Sciatic nerve (tissue), 2 donors: ENCODE measurements around the gene OPRL1. TPM values are rescaled to one million over a fixed set of nuclear protein-coding genes. Genes with fewer than 3 reads are reported as not detected.
"Not testable (repeated sequence)": the region's sequence is repeated elsewhere in the genome, so short reads cannot be mapped to it uniquely, and the experiment has no call there.

Experiments used
- ATAC-seq: fragments of 200-7000 bp; cut with Tn5 transposase; one replicate; pipeline ENCODE4 v1.9.1; 2020; ENCODE audit warnings: mild to moderate bottlenecking, moderate library complexity
- DNase-seq: peaks from one replicate; pipeline ENCODE4 v3.0.0-alpha.2; 2020; ENCODE audit warnings: low spot score
- intact Hi-C: fragments of 100-400 bp; cut with DNase I; formaldehyde crosslinking; loops from one replicate; pipeline ENCODE4 v1.14.2; 2022
- total RNA-seq: library from RNA; stranded (reverse); fragmentation: NEBNext Ultra II Directional; extraction: Animal tissue kit (Norgen Biotek cat#: 25700); gene quantifications from one replicate; pipeline ENCODE4 v1.2.1, GENCODE V29; 2021
- donor health status: DM: no; HTN: no; CAD: no.
- donor health status: DM: no; HTN: no; CAD: no.

Gene OPRL1
- total RNA-seq, 1 donor from 2014 or later: 1.0 TPM

DNA sequence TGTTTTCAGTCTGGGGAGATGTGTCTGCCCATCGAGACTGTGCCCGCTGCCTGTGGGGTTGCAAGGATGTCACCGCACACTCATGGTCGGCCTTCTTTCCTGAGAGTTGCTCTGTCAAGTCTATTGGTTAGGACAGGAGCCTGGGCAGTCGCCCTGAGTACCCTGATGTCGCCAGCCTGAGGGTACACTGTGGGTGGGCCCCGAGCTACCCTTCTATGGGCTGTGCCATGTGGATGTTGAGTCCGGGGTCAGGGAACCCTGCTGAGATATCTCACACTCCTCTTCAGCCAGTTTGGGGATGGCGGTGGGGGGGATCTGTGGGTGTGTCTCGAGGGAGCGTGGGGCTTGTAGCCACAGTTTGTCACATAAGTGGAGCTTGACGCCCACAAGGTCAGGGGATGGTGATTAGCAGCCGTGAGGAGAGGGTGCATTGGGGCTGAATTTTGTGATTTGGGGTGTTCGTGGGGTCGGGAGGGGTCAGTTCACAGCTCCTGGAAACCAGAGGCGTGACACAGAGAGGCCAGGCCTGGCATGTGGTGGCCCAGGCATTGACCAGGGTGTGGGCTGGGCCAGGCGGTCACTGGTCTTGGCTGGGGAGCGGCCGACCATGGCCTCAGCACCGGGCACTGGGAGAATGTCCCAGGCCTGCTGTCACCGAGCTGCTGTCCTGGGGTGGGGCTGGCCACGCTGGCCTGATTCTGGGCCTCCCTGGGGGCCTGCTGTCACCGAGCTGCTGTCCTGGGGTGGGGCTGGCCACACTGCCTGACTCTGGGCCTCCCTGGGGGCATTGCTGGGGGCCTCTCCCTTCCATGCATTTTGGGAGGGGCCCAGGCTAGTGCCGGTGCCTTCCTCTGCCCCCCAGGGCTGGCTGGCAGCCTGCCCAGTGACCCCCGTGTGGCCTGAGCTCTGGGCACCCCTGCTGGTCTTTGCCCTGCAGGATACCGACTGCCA is 29.1 kb downstream of the OPRL1 start:
- DNase-seq (peak; percentile 51), ATAC-seq (no peak)
- intact Hi-C loops: no loop called here

DNA sequence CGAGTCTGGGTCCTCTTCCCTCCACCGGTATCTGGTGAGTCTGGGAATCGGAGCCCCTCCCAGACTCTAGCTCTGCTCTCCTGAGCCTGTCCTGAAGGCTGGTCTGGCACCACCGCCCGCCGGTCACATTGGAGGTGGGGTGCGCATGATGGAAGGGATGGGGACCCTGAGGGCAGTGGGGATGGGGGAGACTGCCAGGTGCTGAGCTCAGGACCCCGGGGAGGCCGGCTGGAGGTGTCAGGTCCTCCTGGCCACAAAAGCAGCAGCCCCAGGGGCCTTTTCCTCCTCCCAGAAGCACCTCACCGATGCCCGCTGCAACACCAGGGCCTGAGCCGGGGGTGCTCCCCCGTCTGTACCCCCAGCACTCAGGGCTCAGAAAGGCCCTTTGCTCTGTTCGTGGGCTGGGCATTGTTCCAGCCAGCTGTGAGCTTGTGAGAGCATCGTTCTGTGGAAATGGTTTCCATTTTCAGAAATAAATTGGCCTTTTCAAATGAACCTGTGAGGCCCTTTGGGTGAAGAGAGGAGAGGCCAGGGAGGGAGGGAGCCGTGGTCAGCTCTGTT is 30.0 kb downstream of the OPRL1 start:
- intact Hi-C loops: loop anchor here (5.0 kb wide), 1 partner anchor 1643 kb away; no protein-coding TSS in a partner anchor

GRCh38 chr20:64110411-64111068 is 30.7 kb downstream of the OPRL1 start:
- intact Hi-C loops: loop anchor here (5.0 kb wide), 1 partner anchor 1643 kb away; no protein-coding TSS in a partner anchor
- DNase-seq (no peak), ATAC-seq (no peak)

More for the DNA sequence above, 30.0 kb downstream of the OPRL1 start:
- ATAC-seq (no peak), DNase-seq (peak; percentile 42)

GRCh38 chr20:64111841-64112641 is 32.2 kb downstream of the OPRL1 start:
- intact Hi-C loops: loop anchor here (5.0 kb wide), 1 partner anchor 1645 kb away; no protein-coding TSS in a partner anchor
- no peak for ATAC-seq
- peak; percentile 37 for DNase-seq

DNA sequence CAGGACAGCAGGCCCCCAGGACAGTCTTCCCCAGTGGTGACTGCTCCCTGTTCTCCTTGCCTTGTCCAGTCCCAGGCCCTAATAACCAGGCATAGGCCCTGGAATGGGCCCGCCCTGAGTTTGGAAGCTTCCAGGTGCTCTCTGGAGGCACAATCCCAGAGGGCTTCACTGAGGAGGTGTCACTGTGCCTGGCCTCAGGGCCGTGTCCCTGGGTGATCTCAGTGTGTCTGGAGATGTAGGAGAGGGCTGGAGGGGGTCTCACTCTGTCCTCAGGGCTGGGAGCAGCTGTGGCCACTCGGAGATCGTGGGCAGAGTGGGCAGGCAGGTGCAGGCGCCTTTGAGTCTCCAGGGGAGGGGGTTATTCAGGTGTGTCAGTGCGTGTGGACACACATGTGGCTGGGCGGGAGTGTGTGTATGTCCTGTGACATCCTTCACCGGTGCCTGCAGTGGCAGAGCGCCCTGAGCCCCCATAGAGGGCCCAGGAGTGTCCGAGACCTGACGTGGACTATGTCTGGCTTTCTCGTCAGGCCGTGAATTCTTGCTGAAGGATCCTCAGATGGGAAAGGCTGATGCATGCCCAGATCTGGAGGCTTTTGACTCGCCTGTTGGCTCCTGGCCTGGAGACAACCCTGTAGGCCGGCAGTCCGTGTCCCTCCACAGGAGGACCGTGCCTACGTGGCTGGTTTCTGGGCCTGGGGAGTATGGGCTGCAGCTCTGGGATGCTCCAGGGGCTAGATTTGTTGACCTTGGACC is 33.0 kb downstream of the OPRL1 start:
- intact Hi-C loops: loop anchor here (5.0 kb wide), 1 partner anchor 1646 kb away; no protein-coding TSS in a partner anchor
- ATAC-seq (no peak), DNase-seq (peak; percentile 50)

DNA sequence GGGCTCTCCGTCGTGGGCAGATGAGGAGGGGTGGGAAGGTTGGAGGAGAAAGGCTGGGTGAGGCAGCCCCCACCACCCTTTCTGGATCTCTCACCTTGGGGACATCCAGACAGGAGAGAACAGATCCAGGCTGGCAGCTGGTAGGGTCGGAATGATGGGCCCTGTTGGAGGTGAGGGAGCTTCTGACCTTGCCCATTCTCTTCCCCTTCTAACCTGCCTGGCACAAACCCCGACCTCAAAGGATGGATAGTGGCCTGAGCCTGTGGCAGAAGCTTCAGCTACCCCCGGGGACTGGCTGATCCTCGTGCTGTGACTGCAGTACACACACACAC is 33.5 kb downstream of the OPRL1 start:
- intact Hi-C loops: loop anchor here (5.0 kb wide), 1 partner anchor 1646 kb away; no protein-coding TSS in a partner anchor
- DNase-seq: peak; percentile 33
- no peak for ATAC-seq

GRCh38 chr20:64113796-64114355 is 34.0 kb downstream of the OPRL1 start:
- intact Hi-C loops: loop anchor here (5.0 kb wide), 1 partner anchor 1647 kb away; no protein-coding TSS in a partner anchor
- peak; percentile 45 for DNase-seq

GRCh38 chr20:64114356-64114971 is 34.6 kb downstream of the OPRL1 start:
- intact Hi-C loops: loop anchor here (5.0 kb wide), 1 partner anchor 1647 kb away; no protein-coding TSS in a partner anchor
- ATAC-seq (no peak), DNase-seq (peak; percentile 30)

More at GRCh38 chr20:64113796-64114355, 34.0 kb downstream of the OPRL1 start:
- no peak for ATAC-seq

DNA sequence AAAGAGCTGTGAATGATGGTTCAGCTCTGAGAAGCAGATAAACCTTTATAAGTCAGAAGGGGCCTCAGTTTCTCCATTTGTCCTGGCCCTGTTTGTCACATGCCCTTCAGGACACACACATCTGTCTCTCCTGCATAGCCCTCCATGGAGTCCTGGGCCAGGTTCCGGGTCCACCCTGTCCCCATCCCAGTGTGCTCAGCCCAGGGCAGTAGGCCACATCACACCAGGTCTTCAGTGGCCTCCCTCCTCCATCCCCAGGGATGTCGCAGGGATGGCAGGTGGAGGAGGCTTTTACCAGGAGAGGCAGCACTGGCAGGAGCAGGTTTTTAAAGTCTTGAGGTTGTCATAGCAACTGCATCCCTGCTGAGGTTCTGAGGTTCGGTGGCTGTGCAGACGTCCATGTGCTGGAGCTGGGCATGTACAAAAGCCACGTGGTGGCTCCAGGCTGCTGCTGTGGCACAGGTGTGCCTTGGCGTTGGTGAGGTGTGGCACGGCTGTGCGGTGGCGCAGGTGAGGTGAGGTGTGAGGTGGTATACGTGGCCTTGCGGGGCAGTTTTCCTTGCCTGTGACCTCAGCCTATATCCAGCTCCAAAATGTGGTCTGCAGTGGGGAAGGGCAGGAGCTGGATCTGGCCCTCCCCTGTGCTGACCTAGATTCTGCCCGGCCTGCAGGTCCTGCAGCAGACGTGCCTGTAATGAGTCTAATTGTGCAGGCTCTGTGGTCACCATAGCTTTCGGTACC is 35.5 kb downstream of the OPRL1 start:
- DNase-seq: no peak
- intact Hi-C loops: loop anchor here (5.0 kb wide), 1 partner anchor 78 kb away; the partner anchor contains the start of gene C20orf204
- ATAC-seq: no peak

DNA sequence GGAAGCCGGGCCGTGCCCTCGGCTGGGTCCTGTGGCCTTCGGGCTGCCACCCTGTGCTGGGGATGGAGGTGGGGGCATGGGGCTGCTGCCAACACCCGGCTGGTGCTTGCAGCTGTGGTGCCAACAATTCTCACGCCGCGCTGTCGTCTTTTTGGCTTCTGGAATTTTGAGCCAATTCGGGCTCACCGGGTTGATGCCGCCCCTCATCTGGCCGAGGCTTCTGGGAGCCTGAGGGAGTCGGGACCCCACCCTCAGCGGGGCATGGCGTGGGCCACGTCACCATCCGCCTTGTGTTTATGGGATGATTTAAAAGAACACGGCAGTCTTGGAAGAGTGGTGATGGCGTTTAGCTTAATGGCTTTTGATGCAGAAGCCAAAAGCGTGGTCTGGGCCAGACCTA is 36.1 kb downstream of the OPRL1 start:
- ATAC-seq (no peak), DNase-seq (peak; percentile 45)
- intact Hi-C loops: loop anchor here (5.0 kb wide), 1 partner anchor 79 kb away; the partner anchor contains the start of gene C20orf204

DNA sequence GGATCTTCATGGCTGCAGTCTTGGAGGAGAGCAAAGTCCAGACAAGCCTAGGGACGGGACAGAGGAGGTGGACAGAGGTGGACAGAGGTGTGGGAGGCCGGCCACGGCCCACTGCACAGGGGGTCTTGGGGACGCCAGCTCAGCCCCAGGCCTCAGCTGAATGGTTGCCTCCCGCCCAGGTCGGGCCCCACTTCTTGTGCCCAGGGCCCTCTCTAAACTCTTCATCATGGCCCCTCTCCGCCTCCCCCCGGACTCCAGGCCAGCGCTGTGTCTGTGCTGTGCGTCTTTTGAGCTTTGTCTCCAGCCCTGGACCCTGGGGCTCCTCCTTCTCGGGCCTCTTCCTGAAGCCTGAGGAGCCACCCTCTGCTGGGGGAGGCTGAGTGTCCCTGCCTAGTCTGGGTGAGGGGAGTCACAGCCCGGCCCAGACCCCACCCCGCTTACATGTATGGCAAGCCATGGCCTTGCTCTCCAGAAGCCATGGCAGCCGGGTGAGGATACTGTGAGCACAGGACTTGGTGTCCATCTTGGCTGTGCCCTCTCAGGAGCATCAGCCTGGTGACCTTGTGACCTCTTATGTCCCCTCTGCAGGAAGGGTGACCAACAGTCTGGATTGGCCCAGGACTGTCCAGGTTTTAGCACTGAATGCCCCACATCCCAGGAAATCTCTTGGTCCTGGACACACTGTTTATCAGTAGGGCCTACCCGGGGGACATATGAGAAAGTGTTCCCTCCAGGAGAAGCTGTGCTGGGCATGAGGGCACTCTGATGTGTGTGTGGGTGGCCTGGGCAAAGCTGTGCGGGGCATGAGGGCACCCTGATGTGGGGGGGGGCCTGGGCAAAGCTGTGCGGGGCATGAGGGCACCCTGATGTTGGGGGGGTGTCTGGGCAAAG is 36.9 kb downstream of the OPRL1 start:
- intact Hi-C loops: loop anchor here (5.0 kb wide), 1 partner anchor 79 kb away; the partner anchor contains the start of gene C20orf204
- DNase-seq (peak; percentile 48), ATAC-seq (no peak)

GRCh38 chr20:64117432-64117777 is 37.5 kb downstream of the OPRL1 start:
- intact Hi-C loops: loop anchor here (5.0 kb wide), 1 partner anchor 80 kb away; the partner anchor contains the start of gene C20orf204
- not testable (repeated sequence) for ATAC-seq
- DNase-seq: peak; percentile 35

DNA sequence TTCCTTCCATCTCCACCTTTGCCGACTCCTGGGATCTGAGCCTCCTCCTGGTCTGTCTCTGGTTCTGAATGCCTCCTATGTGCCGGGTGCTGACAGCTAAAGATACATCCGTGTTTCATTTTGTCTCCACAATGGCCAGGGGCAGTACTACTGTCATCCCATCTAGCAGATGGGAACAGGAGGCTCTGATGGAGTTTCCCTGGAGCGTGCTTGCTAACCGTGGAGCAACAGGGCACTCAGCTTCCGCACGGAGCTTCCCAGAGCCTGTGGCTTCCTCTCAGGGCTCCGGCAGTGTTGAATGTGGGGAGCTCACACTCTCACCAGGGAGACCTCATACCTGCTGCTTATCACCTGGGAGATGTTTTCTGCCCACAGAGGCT is 39.4 kb downstream of the OPRL1 start:
- no peak for ATAC-seq
- intact Hi-C loops: loop anchor here (5.0 kb wide), 1 partner anchor 82 kb away; the partner anchor contains the start of gene C20orf204
- DNase-seq: peak; percentile 33

- ATAC-seq (peak; percentile 46), DNase-seq (peak; percentile 45)
- intact Hi-C loops: loop anchor here (5.0 kb wide), 1 partner anchor 83 kb away; the partner anchor contains the start of gene C20orf204
Observed at GRCh38 chr20:64119681-64120341, 39.9 kb downstream of the OPRL1 start.

GRCh38 chr20:64121586-64121985 is 41.7 kb downstream of the OPRL1 start:
- peak; percentile 46 for DNase-seq
- intact Hi-C loops: no loop called here

More at GRCh38 chr20:64121586-64121985, 41.7 kb downstream of the OPRL1 start:
- no peak for ATAC-seq
